A673 (cell line): Measurements from ENCODE around the gene PASD1. TPM values are rescaled to one million over a fixed set of nuclear protein-coding genes. Genes with fewer than 3 reads are reported as not detected.

Experiments
- BruUV-seq: library from RNA; stranded (reverse); fragments of 400-500 nt; replicated peaks from 2 replicates; lab custom pipeline; 2021; lab: Mats Ljungman, UMichigan
- CTCF ChIA-PET: fragments of 300-600 bp; sonication (Branson Sonifier 250); formaldehyde crosslinking; loops from one replicate; lab custom pipeline; 2022; ENCODE audit warnings: antibody characterized with exemption; lab: Charles Lee
- POLR2A ChIA-PET: fragments of 300-600 bp; sonication (Branson Sonifier 250); formaldehyde crosslinking; loops from one replicate; lab custom pipeline; 2022; ENCODE audit warnings: antibody characterized with exemption; ENCODE audit not compliant: low non-redundant PET; lab: Charles Lee
- DNase-seq: peaks from one replicate; pipeline ENCODE4 v3.0.0-alpha.2; 2015; ENCODE audit warnings: low spot score
- H3K27ac ChIP-seq: fragments of 200-600 bp; sonication (generic); 2 replicates; pipeline ENCODE4 v1.5.1; 2016; ENCODE audit warnings: mixed run types, low read depth, mild to moderate bottlenecking, mixed read lengths, antibody characterized with exemption, low read length; ENCODE audit not compliant: poor library complexity, severe bottlenecking
- H3K27me3 ChIP-seq: fragments of 200-600 bp; sonication (generic); replicated peaks from 2 replicates; pipeline ENCODE4 v1.6.1; 2017; ENCODE audit warnings: mixed run types, low read depth, mild to moderate bottlenecking, mixed read lengths, antibody characterized with exemption, low read length; ENCODE audit not compliant: insufficient read depth, poor library complexity
- H3K36me3 ChIP-seq: fragments of 200-600 bp; sonication (generic); 2 replicates; pipeline ENCODE4 v1.6.1; 2016; ENCODE audit warnings: mixed run types, mild to moderate bottlenecking, mixed read lengths, antibody characterized with exemption, low read length; ENCODE audit not compliant: insufficient read depth, poor library complexity, severe bottlenecking
- H3K4me1 ChIP-seq: fragments of 200-600 bp; sonication (generic); 2 replicates; pipeline ENCODE4 v1.6.1; 2017; ENCODE audit warnings: mixed run types, mild to moderate bottlenecking, mixed read lengths, antibody characterized with exemption, low read length; ENCODE audit not compliant: insufficient read depth, poor library complexity, severe bottlenecking
- H3K4me3 ChIP-seq: fragments of 200-600 bp; sonication (generic); 2 replicates; pipeline ENCODE4 v1.5.1; 2016; ENCODE audit warnings: low read depth, mixed run types, mild to moderate bottlenecking, mixed read lengths, low read length; ENCODE audit not compliant: poor library complexity, severe bottlenecking
- H3K9me3 ChIP-seq: fragments of 200-600 bp; sonication (generic); 2 replicates; pipeline ENCODE4 v1.6.1; 2016; ENCODE audit warnings: mixed run types, low read depth, mild to moderate bottlenecking, mixed read lengths, antibody characterized with exemption, low read length; ENCODE audit not compliant: poor library complexity, severe bottlenecking
- CTCF ChIP-seq: fragments of 300-800, 200-600 bp; sonication (generic); conservative IDR thresholded peaks from 2 replicates; pipeline ENCODE4 v1.5.1; 2017; ENCODE audit warnings: low read depth, mild to moderate bottlenecking, antibody characterized with exemption, low read length, moderate library complexity, mixed read lengths
- EZH2 ChIP-seq: fragments of 200-600 bp; sonication (generic); IDR thresholded peaks from 2 replicates; pipeline ENCODE4 v1.6.1; 2017; ENCODE audit warnings: borderline replicate concordance, low read depth, mild to moderate bottlenecking, mixed read lengths, antibody characterized with exemption, low read length; ENCODE audit not compliant: poor library complexity, severe bottlenecking
- intact Hi-C: fragments of 100-400 bp; cut with micrococcal nuclease; formaldehyde crosslinking; loops from one replicate; pipeline ENCODE4 v1.10.0; 2022; ENCODE audit not compliant: unreplicated experiment
- total RNA-seq: library from RNA; stranded (reverse); gene quantifications from 2 replicates; pipeline ENCODE4 v1.2.3, GENCODE V29; 2021

The PASD1 gene
- total RNA-seq, 1 experiment from 2014 or later = not detected

- no peak for DNase-seq
- no peaks in the 10 kb centered on the region for H3K36me3 ChIP-seq
- ChIA-PET POLR2A (no interaction called here), CTCF (no interaction called here)
- no peak overlapping the region for H3K4me3 ChIP-seq
- no peaks in the 10 kb centered on the region for H3K9me3 ChIP-seq
- no peaks in the 10 kb centered on the region for H3K27me3 ChIP-seq
- H3K4me1 ChIP-seq = no peaks in the 10 kb centered on the region
- BruUV-seq = no TSS peak
- no peak overlapping the region for H3K27ac ChIP-seq
- TF ChIP-seq CTCF (no peak), EZH2 (no peak)
- intact Hi-C loops = no loop called here
Observed at GRCh38 chrX:151704041-151704663, 140.7 kb downstream of the PASD1 start.

GRCh38 chrX:151708821-151709220, 145.3 kb downstream of the PASD1 start:
- no peaks in the 10 kb centered on the region for H3K4me1 ChIP-seq
- ChIA-PET POLR2A (no interaction called here), CTCF (no interaction called here)
- no peak for DNase-seq
- no peaks in the 10 kb centered on the region for H3K27me3 ChIP-seq
- no peak overlapping the region for H3K27ac ChIP-seq
- H3K9me3 ChIP-seq = no peaks in the 10 kb centered on the region
- no TSS peak for BruUV-seq
- intact Hi-C loops = no loop called here
- no peak overlapping the region for H3K4me3 ChIP-seq
- no peaks in the 10 kb centered on the region for H3K36me3 ChIP-seq
- TF ChIP-seq CTCF = no peak
- no peak for TF ChIP-seq EZH2

- no peak for TF ChIP-seq EZH2
- TF ChIP-seq CTCF = no peak
- BruUV-seq = no TSS peak
- no peaks in the 10 kb centered on the region for H3K9me3 ChIP-seq
- no peak for DNase-seq
- no peaks in the 10 kb centered on the region for H3K36me3 ChIP-seq
- intact Hi-C loops = no loop called here
- H3K4me3 ChIP-seq = no peak overlapping the region
- H3K27ac ChIP-seq = no peak overlapping the region
- POLR2A ChIA-PET = no interaction called here
- CTCF ChIA-PET = no interaction called here
- H3K27me3 ChIP-seq = no peaks in the 10 kb centered on the region
- no peaks in the 10 kb centered on the region for H3K4me1 ChIP-seq
Observed at GRCh38 chrX:151710457-151710856, 147.0 kb downstream of the PASD1 start.
